ENCODE results near the gene SLC13A4.

GRCh38 chr7:135768064-135768463 lies 40.1 kb upstream of the SLC13A4 start:
- TF ChIP-seq, protein P1, sequence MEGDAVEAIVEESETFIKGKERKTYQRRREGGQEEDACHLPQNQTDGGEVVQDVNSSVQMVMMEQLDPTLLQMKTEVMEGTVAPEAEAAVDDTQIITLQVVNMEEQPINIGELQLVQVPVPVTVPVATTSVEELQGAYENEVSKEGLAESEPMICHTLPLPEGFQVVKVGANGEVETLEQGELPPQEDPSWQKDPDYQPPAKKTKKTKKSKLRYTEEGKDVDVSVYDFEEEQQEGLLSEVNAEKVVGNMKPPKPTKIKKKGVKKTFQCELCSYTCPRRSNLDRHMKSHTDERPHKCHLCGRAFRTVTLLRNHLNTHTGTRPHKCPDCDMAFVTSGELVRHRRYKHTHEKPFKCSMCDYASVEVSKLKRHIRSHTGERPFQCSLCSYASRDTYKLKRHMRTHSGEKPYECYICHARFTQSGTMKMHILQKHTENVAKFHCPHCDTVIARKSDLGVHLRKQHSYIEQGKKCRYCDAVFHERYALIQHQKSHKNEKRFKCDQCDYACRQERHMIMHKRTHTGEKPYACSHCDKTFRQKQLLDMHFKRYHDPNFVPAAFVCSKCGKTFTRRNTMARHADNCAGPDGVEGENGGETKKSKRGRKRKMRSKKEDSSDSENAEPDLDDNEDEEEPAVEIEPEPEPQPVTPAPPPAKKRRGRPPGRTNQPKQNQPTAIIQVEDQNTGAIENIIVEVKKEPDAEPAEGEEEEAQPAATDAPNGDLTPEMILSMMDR (IDR thresholded peaks at IDR 0.05) = no peak
- no peak for TF ChIP-seq POLR2A (IDR thresholded peaks at IDR 0.05)
